GM19467 (cell line): ENCODE data around the gene C16orf54.
"Not testable (repeated sequence)": the region's sequence is repeated elsewhere in the genome, so short reads cannot be mapped to it uniquely, and the experiment has no call there.

Experiments used
- ATAC-seq: cut with Tn5 transposase; IDR thresholded peaks from one replicate; pipeline ENCODE4 v1.9.1; 2021; ENCODE audit warnings: mild to moderate bottlenecking, moderate library complexity; ENCODE audit not compliant: unreplicated experiment

Gene C16orf54

GRCh38 chr16:29769507-29769906, 23.7 kb upstream of the C16orf54 start:
- no peak for ATAC-seq

DNA sequence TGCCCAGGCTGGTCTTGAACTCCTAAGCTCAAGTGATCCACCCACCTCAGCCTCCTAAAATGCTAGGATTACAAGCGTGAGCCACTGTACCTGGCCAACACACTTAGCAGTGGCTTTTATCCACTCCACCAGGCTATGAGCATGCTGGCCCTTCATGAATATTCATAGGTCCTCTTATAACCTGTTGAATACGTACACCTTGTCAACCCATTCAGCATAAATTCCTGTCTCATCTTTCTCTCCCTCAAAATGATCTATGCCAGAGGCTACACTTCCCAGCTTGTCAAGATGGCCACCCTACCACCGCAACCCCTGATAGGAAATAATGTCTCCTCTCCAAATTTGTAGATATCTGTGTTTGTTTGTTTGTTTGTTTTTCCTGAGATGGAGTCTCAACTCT, 21.3 kb upstream of the C16orf54 start:
- ATAC-seq: no peak

- no peak for ATAC-seq
These were observed 20.8 kb upstream of the C16orf54 start for GRCh38 chr16:29766571-29766970.

DNA sequence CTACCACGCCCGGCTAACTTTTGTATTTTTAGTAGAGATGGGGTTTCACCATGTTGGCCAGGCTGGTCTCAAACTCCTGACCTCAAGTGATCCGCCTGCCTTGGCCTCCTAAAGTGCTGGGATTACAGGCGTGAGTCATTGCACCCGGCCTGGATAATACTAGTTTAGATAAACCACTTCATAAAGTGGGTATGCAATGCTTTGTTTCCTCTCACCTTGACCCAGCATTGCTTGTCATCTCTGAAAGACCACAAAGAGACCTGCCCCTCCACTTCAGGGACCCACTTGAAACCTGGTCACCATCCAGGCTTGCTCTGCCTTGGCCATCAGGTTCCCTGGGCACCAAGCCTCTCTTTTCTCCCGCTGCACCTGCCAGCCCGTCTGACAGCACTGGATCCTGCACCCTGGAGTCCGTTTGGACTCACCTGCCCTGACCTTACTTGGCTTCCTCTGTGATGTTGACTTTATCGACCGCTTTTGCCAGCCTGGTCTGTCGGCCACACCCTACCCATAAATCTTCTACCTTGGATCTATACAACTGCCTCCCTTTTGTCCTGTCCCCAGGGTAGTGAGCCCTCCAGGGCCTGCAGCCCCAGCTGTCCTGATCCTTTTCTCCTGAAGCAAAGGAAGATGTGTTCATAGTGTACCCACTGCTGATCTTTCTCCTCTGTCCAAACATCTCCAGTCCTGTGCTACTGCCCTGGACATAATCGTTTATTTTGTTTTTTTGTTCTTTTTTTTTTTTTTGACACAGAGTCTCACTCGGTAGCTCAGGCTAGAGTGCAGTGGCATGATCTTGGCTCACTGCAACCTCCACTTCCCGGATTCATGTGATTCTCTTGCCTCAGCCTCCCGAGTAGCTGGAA, 19.6 kb upstream of the C16orf54 start:
- ATAC-seq: no peak

- ATAC-seq: no peak
These were observed 17.5 kb upstream of the C16orf54 start for GRCh38 chr16:29763326-29763725.

- no peak for ATAC-seq
These were observed 16.1 kb upstream of the C16orf54 start for GRCh38 chr16:29761882-29762281.

GRCh38 chr16:29761280-29761651, 15.5 kb upstream of the C16orf54 start:
- ATAC-seq: not testable (repeated sequence)

- ATAC-seq: no peak
These were observed 14.9 kb upstream of the C16orf54 start for GRCh38 chr16:29760567-29761279.

DNA sequence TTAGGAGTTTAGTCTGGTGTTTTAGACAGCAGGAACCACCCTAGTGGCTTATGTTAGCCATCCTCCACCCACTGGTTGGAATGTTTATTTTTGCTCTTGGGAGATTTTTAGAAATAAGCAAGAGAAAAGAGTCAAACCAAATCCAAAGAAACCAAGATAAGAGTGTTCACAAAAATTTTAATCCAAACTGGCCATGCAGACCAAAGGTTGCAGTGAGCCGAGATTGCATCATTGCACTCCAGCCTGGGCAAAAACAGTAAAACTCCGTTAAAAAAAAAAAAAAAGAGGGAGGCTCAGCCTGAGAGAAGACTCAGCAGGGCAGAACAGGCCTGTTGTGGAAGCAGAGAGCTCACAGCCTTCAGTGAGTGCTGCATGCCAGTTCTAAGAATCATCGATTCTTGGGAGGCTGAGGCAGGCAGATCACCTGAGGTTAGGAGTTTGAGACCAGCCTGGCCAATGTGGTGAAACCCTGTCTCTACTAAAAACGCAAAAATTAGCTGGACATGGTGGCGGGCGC, 12.2 kb upstream of the C16orf54 start:
- ATAC-seq: no peak

DNA sequence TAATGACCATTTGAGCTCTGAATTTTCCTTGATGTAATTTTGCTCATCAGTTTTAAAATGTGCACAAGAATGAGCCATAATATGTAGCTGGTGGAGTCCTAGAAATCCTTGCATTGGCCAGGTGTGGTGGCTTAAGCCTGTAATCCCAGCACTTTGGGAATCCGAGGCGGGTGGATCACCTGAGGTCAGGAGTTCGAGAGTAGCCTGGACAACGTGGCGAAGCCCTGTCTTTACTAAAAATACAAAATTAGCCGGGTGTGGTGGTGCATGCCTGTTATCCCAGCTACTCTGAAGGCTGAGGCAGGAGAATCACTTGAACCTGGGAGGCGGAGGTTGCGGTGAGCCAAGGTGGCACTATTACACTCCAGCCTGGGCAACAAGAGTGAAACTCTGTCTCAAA, 11.3 kb upstream of the C16orf54 start:
- not testable (repeated sequence) for ATAC-seq

DNA sequence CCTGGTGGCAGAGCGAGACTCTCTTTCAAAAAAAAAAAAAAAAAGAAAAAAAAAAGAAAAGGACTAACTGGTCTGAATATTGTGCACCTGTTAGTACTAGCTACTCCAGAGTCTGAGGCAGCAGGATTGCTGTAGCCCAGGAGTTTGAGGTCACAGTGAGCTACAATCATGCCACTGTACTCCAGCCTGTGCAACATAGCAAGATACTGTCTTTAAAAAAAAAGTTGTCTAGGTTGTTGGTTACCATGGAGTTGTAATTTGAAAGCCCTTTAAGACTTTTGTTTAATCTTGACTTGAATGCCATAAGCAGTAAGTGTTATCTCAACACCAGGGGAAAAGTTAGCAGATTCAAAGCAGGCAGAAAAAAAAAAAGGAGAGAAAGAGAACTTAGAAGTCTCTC, 10.9 kb upstream of the C16orf54 start:
- no peak for ATAC-seq

- no peak for ATAC-seq
These were observed 7.7 kb upstream of the C16orf54 start for GRCh38 chr16:29753516-29753915.

GRCh38 chr16:29748760-29749149, 3.0 kb upstream of the C16orf54 start:
- ATAC-seq: not testable (repeated sequence)

DNA sequence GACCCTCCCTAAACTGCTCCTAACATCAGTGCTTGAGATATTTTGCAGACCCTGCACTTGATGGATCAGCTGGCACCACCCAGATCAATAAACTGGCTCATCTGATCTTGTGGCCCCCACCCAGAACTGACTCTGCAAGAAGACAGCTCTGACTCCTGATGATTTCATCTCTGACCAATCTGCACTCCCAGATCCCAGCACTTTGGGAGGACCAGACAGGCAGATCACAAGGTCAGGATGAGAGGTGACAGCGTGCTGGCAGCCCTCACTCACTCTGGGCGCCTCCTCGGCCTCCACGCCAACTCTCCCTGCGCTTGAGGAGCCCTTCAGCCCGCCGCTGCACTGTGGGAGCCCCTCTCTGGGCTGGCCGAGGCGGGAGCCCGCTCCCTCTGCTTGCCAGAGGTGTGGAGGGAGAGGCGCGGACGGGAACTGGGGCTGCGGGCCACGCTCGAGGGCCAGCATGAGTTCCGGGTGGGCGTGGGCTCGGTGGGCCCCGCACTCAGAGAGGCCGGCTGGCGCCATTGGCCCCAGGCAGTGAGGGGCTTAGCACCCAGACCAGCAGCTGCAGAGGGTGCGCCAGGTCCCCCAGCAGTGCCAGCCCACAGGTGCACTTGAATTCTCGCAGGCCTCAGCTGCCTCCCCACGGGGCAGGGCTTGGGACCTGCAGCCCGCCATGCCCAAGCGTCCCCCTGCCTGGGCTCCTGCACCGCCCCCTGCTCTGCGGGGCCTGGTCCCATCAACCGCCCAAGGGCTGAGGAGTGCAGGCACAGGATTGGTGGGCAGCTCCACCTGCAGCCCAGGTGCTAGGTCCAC, 2.4 kb upstream of the C16orf54 start:
- ATAC-seq: no peak

GRCh38 chr16:29746518-29746917, 728 bp upstream of the C16orf54 start:
- not testable (repeated sequence) for ATAC-seq

GRCh38 chr16:29745121-29745852, 503 bp downstream of the C16orf54 start:
- peak; percentile 28 for ATAC-seq

DNA sequence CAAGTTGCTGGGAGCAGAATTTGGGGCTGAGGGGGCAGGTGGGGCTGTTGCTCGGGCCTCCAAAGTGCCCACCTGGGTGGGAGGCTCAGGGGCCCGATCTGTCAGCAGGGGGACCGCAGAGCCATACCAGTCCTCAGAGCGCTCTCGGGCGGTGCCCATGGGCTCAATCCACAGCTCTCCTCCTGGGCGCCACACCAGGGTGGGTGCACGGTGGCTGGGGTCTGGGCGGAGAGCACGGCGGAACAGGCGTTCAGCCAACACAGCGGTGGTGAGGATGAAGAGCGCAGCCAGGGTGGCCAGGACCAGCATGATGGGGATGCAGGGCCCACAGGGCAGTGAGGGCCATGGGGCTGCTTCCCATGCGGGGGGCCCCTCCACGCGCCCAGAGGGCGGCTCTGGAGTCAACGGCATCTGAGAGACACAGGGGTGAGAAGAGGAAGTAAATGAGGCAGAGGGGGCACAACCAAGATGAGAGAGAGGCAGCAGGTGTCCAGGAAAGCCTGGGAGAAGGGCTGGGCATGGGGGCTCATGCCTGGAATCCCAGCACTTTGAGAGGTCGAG, 1.2 kb downstream of the C16orf54 start:
- no peak for ATAC-seq

DNA sequence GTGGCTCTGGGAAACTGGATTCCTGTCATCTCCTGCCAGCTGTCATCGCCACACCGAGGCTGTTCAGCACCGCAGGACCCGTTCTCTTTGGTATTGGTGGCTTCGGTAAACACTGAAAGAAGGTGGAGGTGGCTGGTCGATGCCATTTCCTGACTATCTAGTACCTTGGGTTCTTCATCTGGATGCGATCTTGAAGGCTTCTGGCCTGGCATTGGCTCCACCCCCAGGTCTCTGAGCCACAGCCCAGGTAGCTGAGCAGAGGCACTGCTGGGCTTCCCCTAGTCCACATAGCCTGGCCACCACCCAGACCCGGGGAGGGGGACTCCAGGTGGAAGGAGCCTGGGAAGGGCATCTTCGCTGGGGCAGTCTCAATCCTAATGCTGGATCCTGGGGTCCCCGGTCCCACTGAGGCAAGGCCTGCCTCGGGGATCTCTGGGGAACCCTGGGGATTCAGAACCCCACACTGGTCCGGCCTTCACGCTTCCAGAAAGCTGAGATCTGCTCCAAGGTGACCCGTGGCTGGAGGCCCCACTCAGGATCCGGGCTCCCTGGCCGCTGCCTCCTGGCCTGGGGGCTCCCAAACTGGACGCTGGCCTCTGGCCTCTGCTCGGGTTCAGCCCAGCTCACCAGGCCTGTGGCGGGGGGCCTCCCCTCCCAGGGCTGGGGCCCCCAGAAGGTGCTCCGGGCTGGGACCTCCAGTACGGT, 1.8 kb downstream of the C16orf54 start:
- ATAC-seq: no peak

- no peak for ATAC-seq
These were observed 2.3 kb downstream of the C16orf54 start for GRCh38 chr16:29743475-29743826.
